ENCODE results near the gene TSGA10.
"Not testable (repeated sequence)": the region's sequence is repeated elsewhere in the genome, so short reads cannot be mapped to it uniquely, and the experiment has no call there.

The TSGA10 gene

GRCh38 chr2:99079226-99079625 lies 75.5 kb downstream of the TSGA10 start:
- no peak overlapping the region for H3K4me3 ChIP-seq (ENCODE audit: low read depth, low read length)
- peaks cover 2% of the 10 kb centered on the region for H3K27me3 ChIP-seq (replicated peaks)
- no peak overlapping the region for H3K27ac ChIP-seq
- H3K36me3 ChIP-seq (replicated peaks), result no peaks in the 10 kb centered on the region
- no peak for TF ChIP-seq CTCF (IDR thresholded peaks at IDR 0.05; ENCODE audit: low read depth, low read length, missing control alignments)
- DNase-seq, result no peak
- in situ Hi-C loops (cut with HindIII; ENCODE audit: low pct_ligation_motif_present, low sequenced_read_pairs), result no loop called here

DNA sequence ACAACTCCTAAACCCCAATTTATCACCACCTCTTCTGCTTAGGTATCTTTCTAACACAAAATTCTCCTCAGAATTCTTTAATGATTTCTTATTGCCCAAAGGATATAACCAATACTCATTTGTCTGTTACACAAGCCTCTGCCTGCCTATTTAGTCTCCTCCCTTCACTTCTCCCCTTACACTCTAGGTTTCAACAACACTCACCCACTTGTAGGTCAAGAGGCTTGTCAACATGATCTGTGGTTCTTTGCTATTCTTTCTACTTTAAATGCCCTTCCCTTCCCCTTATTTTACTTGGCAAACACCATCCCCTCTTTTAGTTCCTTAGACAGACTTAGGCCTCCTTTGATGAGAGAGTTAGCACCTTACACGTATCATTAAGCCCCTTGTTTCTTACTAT lies 82.2 kb downstream of the TSGA10 start:
- in situ Hi-C loops (cut with HindIII; ENCODE audit: low pct_ligation_motif_present, low sequenced_read_pairs), result no loop called here

DNA sequence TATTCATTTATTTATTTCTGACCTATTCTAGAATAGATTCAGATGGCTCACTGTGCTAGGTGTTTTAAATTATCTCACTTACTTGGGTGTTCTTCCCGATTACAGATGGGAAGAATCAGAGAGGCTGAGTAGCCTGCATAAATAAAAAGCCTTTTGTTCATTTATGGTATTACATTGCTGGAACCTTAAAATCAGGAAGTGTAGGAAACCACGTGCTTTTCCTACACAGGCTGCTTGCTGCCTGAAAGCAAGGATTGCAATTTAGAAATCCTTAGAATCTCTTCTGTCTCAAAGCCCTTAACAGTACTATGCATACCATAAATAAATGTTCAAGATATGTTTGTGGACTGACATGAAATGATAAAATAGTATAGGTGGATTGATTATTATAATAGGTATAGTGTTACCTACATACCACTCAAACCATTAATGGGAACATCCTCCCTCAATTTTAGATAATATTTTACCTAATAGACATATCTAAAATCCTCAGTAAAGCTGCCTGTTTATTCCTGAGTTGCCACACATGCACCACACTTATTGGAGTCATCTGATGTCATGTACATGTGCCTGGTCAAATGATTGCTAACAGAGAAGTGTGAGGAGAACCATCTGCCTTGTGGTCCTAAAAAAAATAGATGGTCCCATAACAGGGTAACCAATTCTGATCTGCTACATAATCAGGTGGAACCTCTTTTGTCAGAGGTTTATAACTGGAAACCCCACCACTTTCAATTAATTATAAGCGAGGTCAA lies 86.7 kb downstream of the TSGA10 start:
- in situ Hi-C loops (cut with HindIII; ENCODE audit: low pct_ligation_motif_present, low sequenced_read_pairs), result no loop called here
- Histone ChIP-seq H3K4me3 (ENCODE audit: low read depth, low read length) (no peak overlapping the region), H3K27ac (no peak overlapping the region), H3K27me3 (replicated peaks) (peaks cover 2% of the 10 kb centered on the region), H3K36me3 (replicated peaks) (no peaks in the 10 kb centered on the region)
- DNase-seq, result no peak
- no peak for TF ChIP-seq CTCF (IDR thresholded peaks at IDR 0.05; ENCODE audit: low read depth, low read length, missing control alignments)

More for the DNA sequence above, 82.2 kb downstream of the TSGA10 start:
- Histone ChIP-seq H3K27me3 (replicated peaks) (no peaks in the 10 kb centered on the region), H3K4me3 (ENCODE audit: low read depth, low read length) (no peak overlapping the region), H3K27ac (no peak overlapping the region), H3K36me3 (replicated peaks) (no peaks in the 10 kb centered on the region)
- DNase-seq, result no peak
- TF ChIP-seq CTCF (IDR thresholded peaks at IDR 0.05; ENCODE audit: low read depth, low read length, missing control alignments), result no peak

DNA sequence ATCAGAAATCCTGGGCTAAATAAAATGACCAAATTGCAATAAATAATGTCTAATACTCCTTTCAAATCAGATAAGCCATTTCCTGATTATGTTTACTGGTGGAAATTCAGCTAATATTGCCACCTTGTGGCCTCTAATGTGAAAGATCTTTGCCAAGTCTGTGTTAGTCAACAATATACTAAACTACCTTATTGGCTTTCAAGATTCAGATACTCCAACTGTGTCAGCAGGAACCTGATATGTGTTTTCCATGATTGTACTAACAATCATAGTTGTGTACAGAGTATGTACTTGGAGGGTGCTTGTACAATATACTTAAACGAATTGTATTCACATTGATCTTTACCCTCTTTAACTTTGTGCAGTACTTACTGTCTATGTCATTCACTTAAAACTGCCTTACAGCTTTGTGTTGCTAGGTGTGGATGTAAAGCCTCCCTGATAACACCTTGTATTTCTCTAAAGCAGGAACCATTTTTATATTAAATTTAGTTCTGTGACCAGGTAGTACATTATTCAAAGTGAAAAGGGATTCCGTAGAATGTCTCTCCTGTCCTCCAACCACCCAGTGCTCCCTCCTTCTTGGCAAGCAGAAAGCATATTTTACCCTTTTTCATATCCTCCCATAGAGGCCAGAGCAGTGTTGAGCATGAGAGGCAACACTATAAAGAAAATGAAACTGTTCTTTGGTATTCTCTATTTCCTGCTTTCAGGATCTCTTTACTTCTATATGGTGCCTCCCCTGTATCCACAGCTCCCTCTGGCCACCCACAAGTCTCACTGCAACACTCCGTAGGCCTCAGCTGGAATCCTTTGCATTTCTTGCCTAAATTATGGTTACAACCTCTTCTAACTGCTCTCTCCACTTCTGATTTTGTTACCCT lies 88.4 kb downstream of the TSGA10 start:
- in situ Hi-C loops (cut with HindIII; ENCODE audit: low pct_ligation_motif_present, low sequenced_read_pairs), result no loop called here
- H3K27ac ChIP-seq, result no peak overlapping the region
- peak; percentile 80 for TF ChIP-seq CTCF (IDR thresholded peaks at IDR 0.05; ENCODE audit: low read depth, low read length, missing control alignments)
- no peak overlapping the region for H3K4me3 ChIP-seq (ENCODE audit: low read depth, low read length)
- no peaks in the 10 kb centered on the region for H3K36me3 ChIP-seq (replicated peaks)
- peaks cover 2% of the 10 kb centered on the region for H3K27me3 ChIP-seq (replicated peaks)
- peak; percentile 46 for DNase-seq

DNA sequence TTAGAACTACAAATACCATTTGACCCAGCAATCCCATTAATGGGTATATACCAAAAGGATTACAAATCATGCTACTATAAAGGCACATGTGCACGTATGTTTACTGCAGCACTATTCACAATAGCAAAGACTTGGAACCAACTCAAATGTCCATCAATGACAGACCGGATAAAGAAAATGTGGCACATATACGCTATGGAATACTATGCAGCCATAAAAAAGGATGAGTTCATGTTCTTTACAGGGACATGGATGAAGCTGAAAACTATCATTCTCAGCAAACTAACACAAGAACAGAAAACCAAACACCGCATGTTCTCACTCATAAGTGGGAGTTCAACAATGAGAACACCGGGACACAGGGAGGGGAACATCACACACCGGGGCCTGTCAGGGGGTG lies 105.6 kb downstream of the TSGA10 start:
- in situ Hi-C loops (cut with HindIII; ENCODE audit: low pct_ligation_motif_present, low sequenced_read_pairs); H3K27me3 ChIP-seq (replicated peaks); DNase-seq; H3K4me3 ChIP-seq (ENCODE audit: low read depth, low read length); H3K27ac ChIP-seq; H3K36me3 ChIP-seq (replicated peaks): not testable (repeated sequence)

DNA sequence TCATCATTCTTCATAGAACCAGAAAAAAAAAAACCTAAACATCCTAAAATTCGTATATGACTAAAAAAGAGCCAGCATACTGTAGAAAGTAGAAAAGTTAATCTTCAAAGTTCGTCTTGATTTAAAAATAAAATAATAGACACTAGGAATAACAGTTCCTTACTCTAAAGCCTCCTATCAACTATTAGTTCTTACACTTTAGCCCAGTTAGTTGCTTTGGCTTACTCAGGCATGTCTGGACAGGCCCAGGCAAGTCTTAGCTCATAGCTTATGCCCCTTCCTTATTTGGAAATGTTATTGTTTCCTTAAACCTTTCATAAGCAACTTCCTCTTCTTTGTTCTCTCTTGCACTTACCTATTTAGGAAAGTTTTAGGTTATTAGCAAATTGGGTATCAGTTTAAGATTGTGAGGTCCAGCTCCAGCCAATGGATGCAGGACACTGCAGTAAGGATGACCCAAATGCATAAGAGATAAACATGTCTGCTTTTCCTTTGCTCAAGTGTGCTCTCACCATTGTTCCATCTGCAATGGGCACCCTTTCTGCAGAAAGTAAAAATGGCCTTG lies 113.9 kb downstream of the TSGA10 start:
- H3K27me3 ChIP-seq (replicated peaks); in situ Hi-C loops (cut with HindIII; ENCODE audit: low pct_ligation_motif_present, low sequenced_read_pairs); H3K36me3 ChIP-seq (replicated peaks); H3K4me3 ChIP-seq (ENCODE audit: low read depth, low read length); DNase-seq: not testable (repeated sequence)
- peak overlapping the region; percentile 31 for H3K27ac ChIP-seq

Data from brain microvascular endothelial cell (primary cell).